AG09319 (cell line): ENCODE results near the gene NPW.

Experiments used
- DNase-seq: peaks from one replicate; pipeline ENCODE4 v3.0.0-alpha.2; 2010; ENCODE audit warnings: low read depth; ENCODE audit errors: extremely low read depth
- CTCF ChIP-seq: IDR thresholded peaks from 2 replicates; pipeline ENCODE4 v1.5.1; 2011; ENCODE audit warnings: low read depth, mild to moderate bottlenecking, inconsistent platforms, low read length, moderate library complexity

The NPW gene

GRCh38 chr16:2056681-2057407 is 37.3 kb downstream of the NPW start:
- TF ChIP-seq CTCF = peak; percentile 7
- no peak for DNase-seq

GRCh38 chr16:2057438-2057837 is 37.9 kb downstream of the NPW start:
- no peak for DNase-seq
- TF ChIP-seq CTCF = no peak

GRCh38 chr16:2058420-2058819 is 38.8 kb downstream of the NPW start:
- no peak for DNase-seq
- TF ChIP-seq CTCF = no peak

- TF ChIP-seq CTCF = no peak
- no peak for DNase-seq
Observed at GRCh38 chr16:2058872-2059271, 39.3 kb downstream of the NPW start.

- no peak for DNase-seq
- no peak for TF ChIP-seq CTCF
Observed at GRCh38 chr16:2060346-2060745, 40.8 kb downstream of the NPW start.

- DNase-seq = no peak
- no peak for TF ChIP-seq CTCF
Observed at GRCh38 chr16:2061023-2061422, 41.4 kb downstream of the NPW start.

- no peak for TF ChIP-seq CTCF
- no peak for DNase-seq
Observed at GRCh38 chr16:2061526-2061925, 41.9 kb downstream of the NPW start.
